Body of pancreas (tissue), 4 donors: Measurements from ENCODE around the gene DIS3L2.

Experiments used
- CTCF ChIP-seq, 7 experiments: fragments of 450-650 bp in 4 of 7; fragments of 200-600 bp in 3 of 7; sonication (generic) in 3 of 7; IDR thresholded peaks; one replicate each; pipeline ENCODE4 v1.5.1; 2016 to 2019; ENCODE audit warnings: antibody characterized with exemption in 7 of 7
- POLR2A ChIP-seq, 3 donors: fragments of 450-650 bp; IDR thresholded peaks; one replicate each; pipeline ENCODE4 v1.6.1; 2016; ENCODE audit warnings: antibody characterized with exemption in 3 of 3, mild to moderate bottlenecking in 2 of 3

- TF ChIP-seq POLR2A (IDR thresholded peaks at IDR 0.05) (no peak), CTCF (IDR thresholded peaks at IDR 0.05) (no peak)
Measured at GRCh38 chr2:232352511-232353091, 391.1 kb downstream of the DIS3L2 start.
